CD14-positive monocyte (primary cell): ENCODE data around the gene SUMO3. TPM values are rescaled to one million over a fixed set of nuclear protein-coding genes. Genes with fewer than 3 reads are reported as not detected.

Source experiments
- DNase-seq, 3 donors: peaks; one replicate each; pipeline ENCODE4 v3.0.0-alpha.2; 2011 to 2022
- H2AFZ ChIP-seq: 2 replicates; pipeline ENCODE4 v1.6.0; 2012; ENCODE audit warnings: mild to moderate bottlenecking, low read depth, low read length, inconsistent platforms; ENCODE audit not compliant: insufficient read depth, poor library complexity, severe bottlenecking
- H3K27ac ChIP-seq, 2 donors: 1 replicate in 1 of 2; 2 replicates in 1 of 2; pipeline ENCODE4 v1.5.1; 2012 to 2013; ENCODE audit warnings: low read length in 2 of 2, control low read depth in 1 of 2, inconsistent platforms in 1 of 2, low read depth in 1 of 2, mild to moderate bottlenecking in 1 of 2
- H3K27me3 ChIP-seq, 2 donors: one replicate each; pipeline versions ENCODE4 v1.6.0 to v1.6.1; 2011 to 2013; ENCODE audit warnings: low read length in 2 of 2; ENCODE audit not compliant: control insufficient read depth in 2 of 2, insufficient read depth in 2 of 2
- H3K36me3 ChIP-seq, 2 donors: replicated peaks in 1 of 2; 1 replicate in 1 of 2; 2 replicates in 1 of 2; pipeline versions ENCODE4 v1.5.1 to v1.6.1; 2012 to 2013; ENCODE audit warnings: low read length in 2 of 2, control low read depth in 1 of 2, inconsistent platforms in 1 of 2, mild to moderate bottlenecking in 1 of 2; ENCODE audit not compliant: insufficient read depth in 2 of 2, control insufficient read depth in 1 of 2
- H3K4me1 ChIP-seq, 2 donors: 1 replicate in 1 of 2; 2 replicates in 1 of 2; pipeline versions ENCODE4 v1.5.1 to v1.6.1; 2012 to 2013; ENCODE audit warnings: low read length in 2 of 2, control low read depth in 1 of 2, inconsistent platforms in 1 of 2, mild to moderate bottlenecking in 1 of 2, moderate library complexity in 1 of 2; ENCODE audit not compliant: insufficient read depth in 2 of 2, control insufficient read depth in 1 of 2
- H3K4me2 ChIP-seq: replicated peaks from 2 replicates; pipeline ENCODE3; 2012; ENCODE audit warnings: low read length, moderate library complexity, mild to moderate bottlenecking; ENCODE audit not compliant: poor library complexity, severe bottlenecking; ENCODE audit errors: extremely low read depth
- H3K4me3 ChIP-seq, 3 experiments: fragments of 200-600 bp in 1 of 3; sonication (generic) in 1 of 3; replicated peaks in 1 of 3; 1 replicate in 2 of 3; 2 replicates in 1 of 3; pipeline ENCODE4 v1.5.1; 2011 to 2013; ENCODE audit warnings: low read length in 3 of 3, mild to moderate bottlenecking in 3 of 3, control low read depth in 2 of 3, low read depth in 2 of 3, inconsistent platforms in 1 of 3, moderate library complexity in 1 of 3
- H3K79me2 ChIP-seq: 2 replicates; pipeline ENCODE4 v1.6.0; 2012; ENCODE audit warnings: mild to moderate bottlenecking, control low read depth, inconsistent platforms, low read length, moderate library complexity; ENCODE audit not compliant: insufficient read depth
- H3K9ac ChIP-seq: 2 replicates; pipeline ENCODE4 v1.6.0; 2017; ENCODE audit warnings: low read length, mild to moderate bottlenecking; ENCODE audit not compliant: insufficient read depth, poor library complexity, severe bottlenecking
- H3K9me3 ChIP-seq, 2 donors: replicated peaks in 1 of 2; 1 replicate in 1 of 2; 2 replicates in 1 of 2; pipeline versions ENCODE4 v1.5.1 to v1.6.1; 2012 to 2013; ENCODE audit warnings: low read length in 2 of 2, control low read depth in 1 of 2; ENCODE audit not compliant: control insufficient read depth in 1 of 2, insufficient read depth in 1 of 2
- H4K20me1 ChIP-seq: 2 replicates; pipeline ENCODE4 v1.6.0; 2012; ENCODE audit warnings: mild to moderate bottlenecking, low read length, control low read depth, moderate library complexity; ENCODE audit not compliant: insufficient read depth
- H3K27ac Mint-ChIP-seq, 7 donors: one replicate each; pipeline ENCODE4 v1.8.0; 2020; ENCODE audit warnings: mild to moderate bottlenecking in 7 of 7, mixed read lengths in 7 of 7, moderate library complexity in 6 of 7, inconsistent platforms in 2 of 7
- H3K27me3 Mint-ChIP-seq, 3 donors: one replicate each; pipeline ENCODE4 v1.8.0; 2021 to 2022; ENCODE audit warnings: low read depth in 3 of 3, mild to moderate bottlenecking in 3 of 3, mixed read lengths in 3 of 3, moderate library complexity in 3 of 3, inconsistent platforms in 1 of 3
- H3K36me3 Mint-ChIP-seq, 2 donors: one replicate each; pipeline ENCODE4 v1.8.0; 2020; ENCODE audit warnings: mixed read lengths in 2 of 2, inconsistent platforms in 1 of 2, mild to moderate bottlenecking in 1 of 2
- H3K4me1 Mint-ChIP-seq: one replicate; pipeline ENCODE4 v1.8.0; 2020; ENCODE audit warnings: mild to moderate bottlenecking, mixed read lengths
- H3K4me3 Mint-ChIP-seq, 2 donors: one replicate each; pipeline ENCODE4 v1.8.0; 2020; ENCODE audit warnings: mild to moderate bottlenecking in 2 of 2, mixed read lengths in 2 of 2, moderate library complexity in 1 of 2
- H3K9me3 Mint-ChIP-seq, 7 donors: one replicate each; pipeline ENCODE4 v1.8.0; 2020 to 2022; ENCODE audit warnings: mixed read lengths in 7 of 7, mild to moderate bottlenecking in 6 of 7, moderate library complexity in 6 of 7, inconsistent platforms in 2 of 7
- CTCF ChIP-seq: fragments of 200-600 bp; IDR thresholded peaks from one replicate; pipeline ENCODE4 v1.8.0; 2022; ENCODE audit warnings: antibody characterized with exemption, mild to moderate bottlenecking
- WGBS: methylation state at CpG from one replicate; pipeline ENCODE4 v1.1.5; 2013; ENCODE audit warnings: missing lambda C conversion rate; ENCODE audit not compliant: insufficient coverage; 5-methylcytosine and 5-hydroxymethylcytosine counted together
- intact Hi-C, 2 donors: fragments of 100-400 bp; cut with micrococcal nuclease; formaldehyde crosslinking; loops; one replicate each; pipeline versions ENCODE4 v1.15.0 to v1.15.1; 2023
- polyA plus RNA-seq, 3 donors: library from polyadenylated mRNA; depleted of rRNA in 1 of 3; unstranded in 2 of 3; stranded (reverse) in 1 of 3; fragments of 300-500 nt in 2 of 3; fragments of >200 nt in 1 of 3; fragmentation: Illumina TruSeq in 2 of 3; gene quantifications; 1 replicate in 2 of 3; 2 replicates in 1 of 3; pipeline ENCODE4 v1.2.3, GENCODE V29; 2012 to 2021

Gene SUMO3
- polyA plus RNA-seq, 3 donors, result 70.9 to 112 (median 109) TPM

GRCh38 chr21:44850905-44851657 lies 33.2 kb upstream of the SUMO3 start:
- Mint-ChIP-seq H3K36me3 (peaks cover 71 to 85% of the 10 kb centered on the region in 2 donors), H3K4me1 (peaks cover 60% of the 10 kb centered on the region), H3K27me3 (no peaks in the 10 kb centered on the region), H3K4me3 (no peak overlapping the region), H3K9me3 (peaks cover 0 to 1% (median 0%) of the 10 kb centered on the region in 7 donors), H3K27ac (peak overlapping the region in 2 of 7 donors; percentile 12 to 57)
- peaks cover 44 to 51% of the 10 kb centered on the region in 2 donors for H3K4me1 ChIP-seq
- peaks cover 92% of the 10 kb centered on the region for H4K20me1 ChIP-seq
- peaks cover 51% of the 10 kb centered on the region for H3K79me2 ChIP-seq
- no peak for DNase-seq
- no peaks in the 10 kb centered on the region for H3K27me3 ChIP-seq
- WGBS, result 92% methylated on average over 18 of the region's 26 CpGs
- no peak overlapping the region for H2AFZ ChIP-seq
- H3K4me2 ChIP-seq, result no peak overlapping the region
- no peak overlapping the region for H3K4me3 ChIP-seq
- no peak for TF ChIP-seq CTCF
- peak overlapping the region in 1 of 2 donors; percentile 77 for H3K27ac ChIP-seq
- peaks cover 68 to 75% of the 10 kb centered on the region in 2 donors for H3K36me3 ChIP-seq
- intact Hi-C loops, result no loop called here
- H3K9ac ChIP-seq, result no peak overlapping the region
- no peaks in the 10 kb centered on the region for H3K9me3 ChIP-seq

- Mint-ChIP-seq H3K27me3 (no peaks in the 10 kb centered on the region), H3K27ac (peak overlapping the region in 4 of 7 donors; percentile 51 to 80 (median 58)), H3K9me3 (peaks cover 0 to 1% (median 0%) of the 10 kb centered on the region in 7 donors), H3K36me3 (peaks cover 64 to 77% of the 10 kb centered on the region in 2 donors), H3K4me1 (peaks cover 59% of the 10 kb centered on the region), H3K4me3 (no peak overlapping the region)
- Histone ChIP-seq H3K4me3 (no peak overlapping the region), H3K36me3 (peaks cover 60 to 68% of the 10 kb centered on the region in 2 donors), H3K9ac (no peak overlapping the region), H3K4me1 (peaks cover 51 to 58% of the 10 kb centered on the region in 2 donors), H3K79me2 (peaks cover 44% of the 10 kb centered on the region), H3K27me3 (no peaks in the 10 kb centered on the region), H4K20me1 (peaks cover 86% of the 10 kb centered on the region), H2AFZ (no peak overlapping the region), H3K9me3 (no peaks in the 10 kb centered on the region), H3K27ac (peak overlapping the region in 1 of 2 donors; percentile 77), H3K4me2 (no peak overlapping the region)
- intact Hi-C loops, result no loop called here
- no peak for DNase-seq
- no peak for TF ChIP-seq CTCF
- 75% methylated on average over 16 of the region's 20 CpGs for WGBS
Measured at GRCh38 chr21:44850208-44850800, 32.4 kb upstream of the SUMO3 start.
